Embryonic facial prominence (tissue), 1 donor: ENCODE measurements around the gene TRAPPC2.

ENCODE experiments used
- DNase-seq: peaks from one replicate; pipeline ENCODE4 v3.0.0-alpha.2; 2016; ENCODE audit errors: extremely low spot score

The TRAPPC2 gene

GRCh38 chrX:13669246-13669737 is 65.1 kb downstream of the TRAPPC2 start:
- no peak for DNase-seq

- DNase-seq = no peak
These were observed 66.5 kb downstream of the TRAPPC2 start for GRCh38 chrX:13667919-13668318.

- DNase-seq = no peak
These were observed 67.6 kb downstream of the TRAPPC2 start for GRCh38 chrX:13666836-13667235.

GRCh38 chrX:13664020-13664419 is 70.4 kb downstream of the TRAPPC2 start:
- DNase-seq = no peak

- DNase-seq = no peak
These were observed 72.0 kb downstream of the TRAPPC2 start for GRCh38 chrX:13662355-13662791.
